ENCODE data around the gene HAGH.

GRCh38 chr16:1776991-1777374, 49.6 kb downstream of the HAGH start:
- TF ChIP-seq CTCF (IDR thresholded peaks at IDR 0.05) (no peak), POLR2A (IDR thresholded peaks at IDR 0.05) (no peak)
